GM19455 (cell line): ENCODE data around the gene GALNT8.
"Not testable (repeated sequence)": the region's sequence is repeated elsewhere in the genome, so short reads cannot be mapped to it uniquely, and the experiment has no call there.

Experiments
- ATAC-seq: cut with Tn5 transposase; IDR thresholded peaks from one replicate; pipeline ENCODE4 v1.9.1; 2021; ENCODE audit not compliant: unreplicated experiment

Gene GALNT8

GRCh38 chr12:4742416-4742970 is 22.3 kb downstream of the GALNT8 start:
- ATAC-seq, result no peak

- no peak for ATAC-seq
These were observed 22.8 kb downstream of the GALNT8 start for GRCh38 chr12:4743046-4743445.

GRCh38 chr12:4744709-4745108 is 24.5 kb downstream of the GALNT8 start:
- ATAC-seq, result no peak

DNA sequence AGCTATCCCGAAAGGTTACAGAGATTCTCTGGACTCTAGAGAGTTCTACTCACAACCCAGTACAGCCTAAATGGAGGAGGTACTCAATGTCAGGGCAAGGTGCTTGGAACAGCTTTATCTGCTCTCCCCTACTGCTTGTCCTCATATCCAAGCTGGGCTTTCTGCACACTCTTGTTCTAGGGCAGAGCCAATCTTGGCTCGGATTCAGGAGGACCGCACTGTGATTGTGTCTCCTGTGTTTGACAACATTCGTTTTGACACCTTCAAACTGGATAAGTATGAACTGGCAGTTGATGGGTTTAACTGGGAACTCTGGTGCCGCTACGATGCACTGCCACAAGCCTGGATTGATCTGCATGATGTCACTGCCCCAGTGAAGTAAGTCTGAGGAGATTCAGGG is 25.0 kb downstream of the GALNT8 start:
- no peak for ATAC-seq

DNA sequence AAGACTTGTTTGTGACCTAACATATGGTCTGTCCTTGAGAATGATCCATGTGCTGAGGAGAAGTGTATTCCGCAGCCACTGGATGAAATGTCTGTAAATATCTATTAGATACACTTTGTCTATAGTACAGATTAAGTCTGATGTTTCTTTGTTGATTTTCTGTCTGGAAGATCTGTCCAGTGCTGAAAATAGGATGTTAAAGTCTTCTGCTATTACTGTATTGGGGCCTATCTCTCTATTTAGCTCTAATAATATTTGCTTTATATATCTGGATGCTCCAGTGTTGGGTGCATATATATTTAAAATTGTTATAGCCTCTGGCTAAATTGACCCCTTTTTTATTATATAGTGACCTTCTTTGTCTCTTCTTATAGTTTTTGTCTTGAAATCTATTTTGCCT is 31.5 kb downstream of the GALNT8 start:
- not testable (repeated sequence) for ATAC-seq

DNA sequence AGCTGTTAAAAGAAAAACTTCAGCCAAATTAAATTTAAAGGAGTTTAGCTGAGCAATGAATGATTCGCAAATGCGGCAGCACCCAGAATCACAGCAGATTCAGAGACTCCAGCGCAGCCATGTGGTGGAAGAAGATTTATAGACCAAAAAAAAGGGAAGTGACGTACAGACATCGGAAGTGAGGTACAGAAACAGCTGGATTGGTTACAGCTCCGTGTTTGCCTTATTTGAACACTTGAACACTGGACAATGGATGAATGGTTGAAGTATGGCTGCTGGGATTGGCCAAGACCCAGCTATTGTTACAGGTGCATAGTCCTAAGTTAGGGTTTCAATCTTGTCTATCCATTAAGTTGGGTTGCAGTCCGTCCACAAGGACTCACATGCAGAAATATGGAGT is 42.6 kb downstream of the GALNT8 start:
- ATAC-seq, result no peak

GRCh38 chr12:4763549-4763948 is 43.3 kb downstream of the GALNT8 start:
- ATAC-seq, result no peak

DNA sequence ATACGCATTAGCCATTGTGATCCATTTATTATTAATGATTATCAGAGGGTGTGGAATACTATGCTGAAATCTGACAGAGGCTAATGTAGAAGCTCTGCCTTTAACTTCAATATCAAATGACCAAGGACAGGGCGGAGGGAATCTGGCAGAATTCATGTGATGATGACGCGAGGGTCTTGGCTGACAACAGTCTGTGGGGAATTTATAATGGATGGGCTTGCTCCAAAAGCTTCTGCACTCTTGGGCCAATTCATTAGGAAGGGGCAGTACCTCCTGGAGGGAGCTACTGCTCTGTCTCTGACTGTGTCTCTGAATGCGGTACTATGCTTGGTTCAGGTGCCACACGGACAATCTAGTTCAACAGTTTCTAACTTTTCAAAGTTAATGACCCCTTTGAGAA is 46.2 kb downstream of the GALNT8 start:
- ATAC-seq, result no peak

DNA sequence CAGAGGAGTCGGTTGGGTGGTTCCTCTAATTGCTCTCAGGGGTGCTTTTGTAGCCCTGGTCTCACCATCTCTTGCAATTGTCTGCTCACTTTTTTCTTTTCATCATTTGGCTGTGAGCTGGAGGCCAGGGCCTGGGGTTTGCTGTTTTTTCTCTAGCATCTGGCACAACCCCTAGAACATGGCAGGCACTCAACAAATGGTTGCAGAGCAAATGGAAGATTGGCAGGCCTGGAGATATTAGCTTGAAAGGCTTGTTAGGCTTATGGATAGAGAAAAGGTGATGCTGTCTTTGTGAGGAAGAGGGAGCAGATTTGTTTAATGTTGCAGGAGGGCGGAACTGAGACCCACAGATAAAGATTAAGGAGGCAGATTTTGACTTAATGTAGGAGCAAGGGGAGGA is 47.0 kb downstream of the GALNT8 start:
- ATAC-seq, result no peak

DNA sequence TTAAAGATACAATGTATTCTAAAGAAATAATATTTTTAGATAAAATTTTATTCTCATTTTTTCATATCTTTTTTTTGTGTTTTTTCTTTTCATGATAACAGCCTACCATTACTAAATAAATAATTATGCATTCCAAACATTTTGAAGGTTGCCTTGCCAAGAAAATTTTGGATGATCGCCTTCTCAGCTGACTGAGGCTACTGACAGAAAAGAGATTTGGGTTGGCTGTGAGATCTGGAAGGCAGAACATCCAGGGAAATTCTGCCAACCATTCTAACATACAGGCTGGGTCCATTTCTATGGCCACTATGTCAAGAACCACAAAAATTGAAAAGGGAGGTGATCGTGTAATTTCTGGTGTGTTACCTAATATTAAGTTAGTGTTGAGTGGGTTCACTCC is 48.1 kb downstream of the GALNT8 start:
- ATAC-seq, result no peak

- ATAC-seq, result no peak
These were observed 48.9 kb downstream of the GALNT8 start for GRCh38 chr12:4769073-4769472.

- no peak for ATAC-seq
These were observed 51.2 kb downstream of the GALNT8 start for GRCh38 chr12:4771172-4771959.

DNA sequence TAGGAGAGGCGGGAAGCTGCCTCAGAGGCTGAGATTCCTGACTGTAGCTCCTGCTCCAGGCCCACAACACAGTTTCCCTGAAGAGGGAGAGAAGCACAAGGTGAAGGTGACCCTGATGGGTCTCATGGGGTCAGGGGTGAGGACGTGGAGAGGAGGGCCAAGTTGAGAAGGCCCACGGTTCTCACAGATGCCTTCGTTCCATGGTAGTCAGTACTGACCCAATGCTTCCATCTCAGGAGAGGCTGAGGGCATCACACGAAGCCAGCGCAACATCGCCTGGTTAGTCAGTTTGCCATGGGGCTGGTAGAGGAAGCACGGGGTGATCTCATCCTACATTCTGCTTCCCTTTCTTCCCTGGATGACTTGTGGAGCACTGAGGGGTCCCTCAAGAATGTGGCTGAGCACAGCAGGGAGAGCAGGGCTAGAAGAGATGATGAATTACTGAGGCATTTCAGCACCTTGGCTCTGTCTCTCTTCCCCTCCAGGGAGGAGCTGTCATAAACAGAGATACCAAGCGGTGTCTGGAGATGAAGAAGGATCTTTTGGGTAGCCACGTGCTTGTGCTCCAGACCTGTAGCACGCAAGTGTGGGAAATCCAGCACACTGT is 51.9 kb downstream of the GALNT8 start:
- no peak for ATAC-seq

DNA sequence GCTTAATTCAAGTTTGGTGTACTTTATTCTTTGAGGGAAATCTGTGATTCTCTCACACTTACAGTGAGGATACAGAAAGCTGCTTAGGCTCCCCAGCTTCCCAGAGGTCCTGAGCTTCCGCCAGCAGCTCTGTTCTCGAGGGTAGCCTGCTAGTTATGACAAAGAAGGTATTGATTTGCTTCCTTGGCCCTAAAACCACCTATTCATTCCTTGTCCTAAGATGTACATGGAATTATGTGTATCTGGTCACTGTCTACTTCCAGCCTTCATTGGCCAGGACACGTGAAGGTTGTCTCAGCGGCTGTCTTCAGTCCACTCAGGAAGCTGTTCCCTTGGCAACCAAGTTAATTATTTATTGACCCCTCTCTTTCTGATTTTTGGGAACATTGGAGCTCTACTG is 55.7 kb downstream of the GALNT8 start:
- no peak for ATAC-seq

DNA sequence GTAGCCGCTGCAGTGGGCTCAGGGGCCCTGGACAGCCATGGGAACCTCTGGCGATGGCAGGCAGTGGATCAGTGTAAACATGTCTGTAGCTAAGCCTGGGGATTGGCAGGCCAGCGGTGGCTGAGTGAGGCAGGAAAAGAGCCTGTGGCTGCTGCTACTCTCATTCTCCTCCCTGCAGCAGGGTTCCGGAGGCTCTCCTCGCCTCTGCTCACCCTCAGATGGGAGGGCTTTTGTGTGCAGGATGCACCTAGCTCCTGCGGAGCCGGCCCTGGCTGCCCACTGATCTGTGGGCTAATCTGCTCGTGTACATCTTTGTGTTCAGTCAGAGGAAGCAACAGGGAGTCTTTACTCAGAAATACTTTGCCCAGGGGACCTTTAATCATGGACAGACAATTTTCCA is 59.5 kb downstream of the GALNT8 start:
- ATAC-seq, result no peak

- no peak for ATAC-seq
These were observed 60.7 kb downstream of the GALNT8 start for GRCh38 chr12:4780641-4781611.

DNA sequence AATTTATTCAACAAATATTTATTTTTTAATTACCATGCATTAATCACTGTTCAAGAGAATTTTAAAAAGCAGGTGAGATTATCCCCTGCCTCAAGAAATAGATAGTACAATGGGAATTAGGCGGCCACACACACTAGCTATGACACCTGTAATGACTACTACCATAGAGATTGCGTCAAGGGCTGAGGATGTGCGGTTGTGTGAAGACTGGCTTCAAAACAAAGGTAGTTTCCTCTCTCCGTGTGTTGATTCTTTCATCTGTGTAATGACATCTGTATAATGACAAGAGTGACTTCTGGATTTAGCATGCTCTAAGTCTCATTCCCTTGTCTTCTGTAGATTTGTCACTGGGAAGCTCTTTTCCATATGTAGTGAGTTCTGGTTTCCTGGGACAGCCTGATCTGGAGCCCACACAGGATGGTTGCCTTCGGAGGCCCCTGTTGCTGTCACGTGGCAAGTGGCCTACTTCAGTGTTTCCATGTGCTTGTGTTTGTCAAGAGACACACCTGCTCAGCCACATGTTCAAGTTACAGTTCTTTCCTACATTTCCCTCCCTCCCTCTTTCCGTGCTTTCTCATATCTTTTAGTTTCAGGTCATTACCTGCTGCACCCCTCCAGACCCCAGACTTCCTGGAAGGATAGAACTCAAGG is 64.3 kb downstream of the GALNT8 start:
- no peak for ATAC-seq

GRCh38 chr12:4786795-4787194 is 66.6 kb downstream of the GALNT8 start:
- no peak for ATAC-seq

DNA sequence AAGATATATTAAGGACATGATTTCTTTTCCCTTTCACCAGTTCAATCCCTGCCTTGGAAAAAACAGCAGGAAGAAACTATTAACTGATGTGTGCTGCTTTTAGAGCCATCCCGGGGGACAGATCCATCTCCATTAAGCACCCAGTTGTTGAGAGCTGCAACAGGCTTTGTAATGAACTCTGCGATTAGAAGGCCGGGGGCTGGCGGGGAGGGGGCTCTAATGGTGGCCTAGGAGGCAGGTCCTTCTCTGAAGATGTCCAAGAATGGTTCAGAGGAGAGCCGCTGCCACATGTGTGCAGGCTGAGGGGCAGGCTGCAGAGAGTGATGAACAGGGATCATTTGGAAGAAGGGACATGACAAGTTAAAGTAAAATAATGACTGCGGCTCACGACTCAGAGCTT is 67.8 kb downstream of the GALNT8 start:
- ATAC-seq, result no peak

DNA sequence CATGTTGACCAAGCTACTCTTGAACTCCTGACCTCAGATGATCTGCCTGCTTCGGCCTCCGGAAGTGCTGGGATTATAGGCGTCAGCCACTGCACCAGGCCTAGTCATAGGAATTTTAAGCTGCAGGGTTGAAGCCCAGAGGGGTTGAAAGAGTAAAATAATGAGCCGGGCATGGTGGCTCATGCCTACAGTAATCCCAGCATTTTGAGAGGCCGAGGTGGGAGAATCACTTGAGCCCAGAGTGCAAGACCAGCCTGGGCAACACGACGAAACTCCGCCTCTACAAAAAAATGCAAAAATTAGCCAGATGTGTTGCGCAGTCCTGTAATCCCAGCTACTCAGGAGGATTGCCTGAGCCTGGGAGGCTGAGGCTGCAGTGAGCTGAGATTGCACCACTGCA is 69.6 kb downstream of the GALNT8 start:
- ATAC-seq, result no peak

GRCh38 chr12:4791497-4791896 is 71.3 kb downstream of the GALNT8 start:
- no peak for ATAC-seq
